Measurements from ENCODE around the gene NINL. TPM values are rescaled to one million over a fixed set of nuclear protein-coding genes. Genes with fewer than 3 reads are reported as not detected.
"Not testable (repeated sequence)": the region's sequence is repeated elsewhere in the genome, so short reads cannot be mapped to it uniquely, and the experiment has no call there.

Gene NINL
- total RNA-seq: 10 to 100 TPM in 3 of 7 donors, 1 to 10 TPM in 4; 6.7 to 16.1 (median 9.4) TPM
- polyA plus RNA-seq: 1 to 10 TPM; 3.1 to 7.1 (median 3.2) TPM
- long read RNA-seq, donor 1, partial matches to known transcripts: 0 of 1 reads
- long read RNA-seq, donor 1, other reads (novel, unspliced or antisense): 0 of 1 reads
- long read RNA-seq, donor 2: 0 reads

DNA sequence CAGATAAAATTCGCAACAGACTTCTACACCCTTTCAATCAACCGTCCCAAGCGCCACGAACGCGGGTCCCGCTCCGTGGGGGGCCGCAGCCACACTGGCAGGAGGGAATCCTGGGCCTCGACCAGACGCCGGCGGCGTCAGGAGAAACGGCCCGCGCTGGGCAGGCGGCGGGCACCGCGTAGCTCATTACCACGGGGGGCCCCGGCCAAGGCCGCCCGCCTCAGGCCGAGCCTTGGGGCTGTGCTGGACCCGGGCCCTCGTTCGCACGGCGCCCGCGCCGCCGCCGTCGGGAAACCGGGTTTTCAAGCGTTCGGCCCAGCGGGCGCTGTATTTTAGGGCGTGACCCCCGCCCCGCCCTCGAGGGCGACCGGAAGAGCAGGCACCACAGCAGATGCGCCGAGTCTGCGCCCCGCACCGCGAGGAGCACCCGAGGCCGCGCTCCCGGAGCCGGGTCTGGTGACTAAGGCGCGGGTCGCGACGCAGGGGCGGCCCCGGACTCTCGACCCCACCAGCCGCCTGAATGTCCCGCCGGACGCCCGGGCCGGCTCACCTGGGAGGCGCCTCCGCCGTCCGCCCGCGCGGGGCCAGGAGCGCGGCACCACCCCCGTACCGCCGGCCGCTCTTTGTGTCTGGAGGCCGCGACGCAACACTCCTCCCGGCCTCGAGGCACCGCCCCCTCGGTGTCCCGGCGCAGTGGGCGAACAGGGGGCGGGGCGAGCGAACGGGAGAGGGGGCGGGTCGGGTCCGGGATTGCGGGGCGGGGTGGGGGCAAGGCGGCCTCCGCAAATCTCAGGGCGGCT lies at the start of gene NINL:
Gene NINL (minus strand): TSS at position 627 of the 800 bp plus-strand sequence. CDS start 58,944 bp downstream, outside the sequence.
- H3K4me3 ChIP-seq: peak within 1 kb of the TSS; percentile 53 to 83 (median 62)
- TF ChIP-seq POLR2AphosphoS5 (IDR thresholded peaks at IDR 0.05) (peak; percentile 64 to 90 (median 74)), POLR2A (IDR thresholded peaks at IDR 0.05) (peak in 1 of 3 donors; percentile 69)
- TF ChIP-seq, protein P1, sequence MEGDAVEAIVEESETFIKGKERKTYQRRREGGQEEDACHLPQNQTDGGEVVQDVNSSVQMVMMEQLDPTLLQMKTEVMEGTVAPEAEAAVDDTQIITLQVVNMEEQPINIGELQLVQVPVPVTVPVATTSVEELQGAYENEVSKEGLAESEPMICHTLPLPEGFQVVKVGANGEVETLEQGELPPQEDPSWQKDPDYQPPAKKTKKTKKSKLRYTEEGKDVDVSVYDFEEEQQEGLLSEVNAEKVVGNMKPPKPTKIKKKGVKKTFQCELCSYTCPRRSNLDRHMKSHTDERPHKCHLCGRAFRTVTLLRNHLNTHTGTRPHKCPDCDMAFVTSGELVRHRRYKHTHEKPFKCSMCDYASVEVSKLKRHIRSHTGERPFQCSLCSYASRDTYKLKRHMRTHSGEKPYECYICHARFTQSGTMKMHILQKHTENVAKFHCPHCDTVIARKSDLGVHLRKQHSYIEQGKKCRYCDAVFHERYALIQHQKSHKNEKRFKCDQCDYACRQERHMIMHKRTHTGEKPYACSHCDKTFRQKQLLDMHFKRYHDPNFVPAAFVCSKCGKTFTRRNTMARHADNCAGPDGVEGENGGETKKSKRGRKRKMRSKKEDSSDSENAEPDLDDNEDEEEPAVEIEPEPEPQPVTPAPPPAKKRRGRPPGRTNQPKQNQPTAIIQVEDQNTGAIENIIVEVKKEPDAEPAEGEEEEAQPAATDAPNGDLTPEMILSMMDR (IDR thresholded peaks at IDR 0.05 in 8 of 11, conservative IDR thresholded peaks at IDR 0.05 in 3 of 11): no peak
- H3K36me3 ChIP-seq: no peaks in the 10 kb centered on the region
- 1 to 5% (median 3%) methylated on average over 12 to 108 of the region's 108 CpGs for WGBS, 5 donors
- DNase-seq: peak; percentile 80
- peaks cover 0 to 36% (median 12%) of the 10 kb centered on the region in 7 donors for H3K27me3 ChIP-seq (replicated peaks in 1 of 7)
- H3K4me1 ChIP-seq: peaks cover 0 to 20% (median 13%) of the 10 kb centered on the region in 6 donors
- peak within 1 kb of the TSS in 7 of 8 donors; percentile 13 to 68 (median 52) for H3K27ac ChIP-seq
- H3K9me3 ChIP-seq: no peaks in the 10 kb centered on the region
- intact Hi-C loops (cut with DNase I; ENCODE audit: low total_unique reads): no loop called here

DNA sequence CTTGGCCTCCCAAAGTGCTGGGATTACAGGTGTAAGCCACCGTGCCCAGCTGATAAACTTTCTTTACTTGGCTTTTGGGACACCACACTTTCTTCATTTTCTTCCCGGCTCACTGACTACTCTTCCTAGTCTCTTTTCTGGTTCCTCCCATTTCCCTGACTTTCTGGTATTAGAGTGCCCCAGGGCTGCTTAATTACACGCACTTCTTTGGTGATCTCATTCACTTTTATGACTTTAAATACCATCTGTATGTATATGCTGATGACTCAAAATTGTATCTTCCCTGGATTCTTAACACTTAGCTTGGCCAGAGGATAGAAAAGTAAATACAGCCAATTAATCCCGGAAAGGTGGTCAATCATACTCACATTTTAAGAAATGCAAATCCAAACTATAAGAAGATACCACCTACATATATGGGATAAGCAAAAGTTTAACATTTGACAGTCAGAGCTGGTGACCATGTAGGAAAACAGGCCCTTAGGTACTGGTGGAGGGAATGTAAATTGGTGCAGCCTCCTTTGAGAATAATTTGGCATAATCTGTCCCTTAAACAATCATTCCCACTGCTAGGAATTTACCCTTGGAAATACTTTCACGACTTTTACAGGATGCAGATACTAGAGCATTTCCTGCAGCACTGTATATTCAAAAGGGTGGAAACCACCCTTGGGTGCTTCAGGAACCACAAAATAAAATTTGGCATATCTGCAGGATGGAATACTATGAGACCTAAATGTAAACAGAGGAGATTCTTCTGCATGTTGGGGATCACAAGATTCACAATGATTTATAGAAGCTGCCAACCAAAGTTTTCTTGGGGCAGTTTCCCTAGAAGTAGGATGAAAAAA lies 47.8 kb upstream of the NINL start:
- H3K27ac ChIP-seq: no peak overlapping the region
- H3K4me3 ChIP-seq: no peak overlapping the region
- intact Hi-C loops (cut with DNase I; ENCODE audit: low total_unique reads): no loop called here
- TF ChIP-seq POLR2AphosphoS5 (IDR thresholded peaks at IDR 0.05) (no peak), POLR2A (IDR thresholded peaks at IDR 0.05) (no peak)
- TF ChIP-seq, protein P1 (IDR thresholded peaks at IDR 0.05 in 8 of 11, conservative IDR thresholded peaks at IDR 0.05 in 3 of 11): no peak
- 65 to 83% (median 77%) methylated on average over 5 of the region's 5 CpGs for WGBS, 5 donors
- no peak for DNase-seq
- no peaks in the 10 kb centered on the region for H3K27me3 ChIP-seq (replicated peaks in 1 of 7)
- peaks cover 0 to 9% (median 0%) of the 10 kb centered on the region in 6 donors for H3K4me1 ChIP-seq
- peaks cover 2 to 32% (median 22%) of the 10 kb centered on the region in 8 donors for H3K9me3 ChIP-seq
- H3K36me3 ChIP-seq: peaks cover 0 to 37% (median 0%) of the 10 kb centered on the region in 6 donors

DNA sequence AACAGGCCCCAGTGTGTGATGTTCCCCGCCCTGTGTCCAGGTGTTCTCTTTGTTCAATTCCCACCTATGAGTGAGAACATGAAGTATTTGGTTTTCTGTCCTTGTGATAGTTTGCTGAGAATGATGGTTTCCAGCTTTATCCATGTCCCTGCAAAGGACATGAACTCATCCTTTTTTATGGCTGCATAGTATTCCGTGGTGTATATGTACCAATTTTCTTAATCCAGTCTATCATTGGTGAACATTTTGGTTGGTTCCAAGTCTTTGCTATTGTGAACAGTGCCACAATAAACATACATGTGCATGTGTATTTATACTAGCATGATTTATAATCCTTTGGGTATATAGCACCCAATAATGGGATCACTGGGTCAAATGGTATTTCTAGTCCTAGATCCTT lies 45.3 kb upstream of the NINL start:
- 96 to 100% (median 100%) methylated on average over 2 of the region's 2 CpGs for WGBS, 5 donors
- intact Hi-C loops (cut with DNase I; ENCODE audit: low total_unique reads); H3K27me3 ChIP-seq (replicated peaks in 1 of 7): not testable (repeated sequence)

GRCh38 chr20:25629816-25630499 lies 44.6 kb upstream of the NINL start:
- intact Hi-C loops (cut with DNase I; ENCODE audit: low total_unique reads): no loop called here
- Histone ChIP-seq H3K27ac (no peak overlapping the region), H3K4me3 (no peak overlapping the region), H3K4me1 (peaks cover 0 to 12% (median under 1%) of the 10 kb centered on the region in 6 donors), H3K27me3 (replicated peaks in 1 of 7) (no peaks in the 10 kb centered on the region), H3K9me3 (peaks cover 0 to 18% (median 6%) of the 10 kb centered on the region in 8 donors), H3K36me3 (peaks cover 0 to 6% (median 0%) of the 10 kb centered on the region in 6 donors)
- 86 to 96% (median 89%) methylated on average over 8 of the region's 8 CpGs for WGBS, 5 donors
- TF ChIP-seq POLR2AphosphoS5 (IDR thresholded peaks at IDR 0.05): no peak
- TF ChIP-seq POLR2A (IDR thresholded peaks at IDR 0.05): no peak
- TF ChIP-seq, protein P1 (IDR thresholded peaks at IDR 0.05 in 8 of 11, conservative IDR thresholded peaks at IDR 0.05 in 3 of 11): no peak
- DNase-seq: no peak

More for the DNA sequence above, 45.3 kb upstream of the NINL start:
- H3K4me3 ChIP-seq, H3K27ac ChIP-seq, H3K4me1 ChIP-seq, DNase-seq: not testable (repeated sequence)
- H3K9me3 ChIP-seq: peaks cover 0 to 18% (median 6%) of the 10 kb centered on the region in 8 donors
- peaks cover 0 to 12% (median 0%) of the 10 kb centered on the region in 6 donors for H3K36me3 ChIP-seq

Data from spleen (tissue), 13 donors.